Thyroid gland (tissue), 4 donors: ENCODE results near the gene CCHCR1.

Experiments
- CTCF ChIP-seq, 6 experiments: fragments of 200-600 bp in 3 of 6; fragments of 450-650 bp in 3 of 6; sonication (generic) in 3 of 6; IDR thresholded peaks; one replicate each; pipeline ENCODE4 v1.5.1; 2016 to 2019; ENCODE audit warnings: antibody characterized with exemption in 6 of 6, mild to moderate bottlenecking in 2 of 6, inconsistent platforms in 1 of 6, moderate library complexity in 1 of 6
- POLR2A ChIP-seq, 2 donors: fragments of 450-650 bp; IDR thresholded peaks; one replicate each; pipeline ENCODE4 v1.6.1; 2017; ENCODE audit warnings: antibody characterized with exemption in 2 of 2, mild to moderate bottlenecking in 2 of 2, moderate library complexity in 1 of 2

DNA sequence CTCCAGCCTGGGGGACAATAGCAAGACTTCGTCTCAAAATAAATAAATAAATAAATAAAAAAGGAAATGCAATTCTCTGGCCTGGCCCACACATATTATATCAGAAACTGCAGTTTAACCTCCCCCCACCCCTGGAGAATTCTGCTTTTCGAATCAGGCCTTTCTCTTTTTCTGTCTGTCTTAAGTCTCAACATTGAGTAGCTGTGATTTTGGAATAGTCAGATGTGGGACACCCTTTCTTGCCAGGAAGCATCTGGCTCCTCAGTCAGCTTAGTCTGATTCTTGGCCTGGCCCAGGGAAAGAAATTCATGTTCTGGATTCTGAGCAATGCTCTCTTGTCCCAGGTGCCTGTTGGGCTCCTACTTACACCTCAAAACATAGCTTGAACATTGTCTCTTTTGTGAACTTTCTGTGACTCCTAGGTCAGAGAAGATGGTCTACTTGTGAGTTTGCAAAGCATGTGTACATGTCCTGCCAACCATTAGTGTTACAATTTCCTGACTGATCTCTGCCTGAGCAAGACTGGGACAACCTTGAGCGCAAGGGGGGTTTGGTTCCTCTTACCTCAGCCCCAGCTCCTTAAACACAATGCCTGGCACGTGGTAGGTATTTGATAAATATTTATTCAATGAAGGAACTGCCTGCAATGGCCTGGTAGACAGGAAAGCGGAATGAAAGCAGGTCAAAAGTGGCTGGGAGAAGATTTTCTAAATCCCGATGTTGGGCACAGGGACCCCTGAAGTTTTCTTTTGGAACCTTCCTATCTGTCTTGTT, 36.6 kb upstream of the CCHCR1 start:
- no peak for TF ChIP-seq POLR2A (IDR thresholded peaks at IDR 0.05)
- TF ChIP-seq CTCF (IDR thresholded peaks at IDR 0.05), result no peak
